ENCODE results near the gene ZNF423. TPM values are rescaled to one million over a fixed set of nuclear protein-coding genes. Genes with fewer than 3 reads are reported as not detected.

Gene ZNF423
- total RNA-seq, 1 experiment from 2014 or later, result 0.20 TPM

DNA sequence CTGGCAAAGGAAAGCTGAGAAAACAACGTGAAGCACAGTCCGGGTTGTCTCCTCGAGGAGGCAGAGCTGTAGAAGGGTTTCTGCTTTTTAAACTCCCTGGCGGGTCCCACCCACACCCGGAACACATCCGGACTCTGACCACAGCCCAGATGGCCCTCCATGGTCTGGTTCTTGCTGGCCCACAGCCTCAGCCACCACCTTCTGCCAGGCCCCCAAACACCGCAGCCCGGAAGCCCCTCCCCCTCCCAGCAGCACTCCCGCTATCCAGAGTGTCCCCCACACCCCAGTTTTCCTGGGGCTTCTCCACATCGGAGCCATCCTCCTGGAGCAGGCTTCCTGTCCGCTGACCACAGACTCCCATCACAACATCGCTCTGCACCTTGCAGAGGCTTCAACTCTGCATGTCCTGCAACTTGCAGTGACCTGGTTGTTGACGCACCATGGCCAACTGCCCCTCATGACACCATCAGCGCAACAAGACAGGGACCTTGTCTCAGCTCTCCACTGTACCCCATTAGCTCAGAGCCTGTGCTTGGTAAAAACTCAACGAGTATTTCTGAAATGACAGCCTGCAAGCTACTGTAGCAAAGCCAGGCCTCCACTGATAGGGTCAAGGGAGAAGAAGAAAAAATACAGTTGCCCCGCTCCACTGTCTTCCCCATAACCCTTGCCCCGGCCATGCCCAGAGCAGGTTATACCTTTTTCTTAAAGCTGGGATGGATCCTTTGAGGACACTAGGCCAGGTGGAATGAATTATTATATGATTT, 352.5 kb downstream of the ZNF423 start:
- Histone ChIP-seq H3K9me3 (no peaks in the 10 kb centered on the region), H3K27me3 (replicated peaks; ENCODE audit: control insufficient read depth, insufficient read depth, low read length) (no peaks in the 10 kb centered on the region), H3K4me1 (no peaks in the 10 kb centered on the region), H3K36me3 (ENCODE audit: control insufficient read depth, insufficient read depth, low read length) (no peaks in the 10 kb centered on the region), H3K4me3 (ENCODE audit: low read depth, low read length) (no peak overlapping the region)
- peaks cover 17% of the 10 kb centered on the region for H3K27me3 Mint-ChIP-seq (ENCODE audit: insufficient read depth, unreplicated experiment)
- H3K4me1 Mint-ChIP-seq (ENCODE audit: low read depth, unreplicated experiment), result no peaks in the 10 kb centered on the region
- no peak overlapping the region for H3K4me3 Mint-ChIP-seq (ENCODE audit: unreplicated experiment)
- no TSS peak for BruUV-seq (replicated peaks)
- TF ChIP-seq, protein P1, sequence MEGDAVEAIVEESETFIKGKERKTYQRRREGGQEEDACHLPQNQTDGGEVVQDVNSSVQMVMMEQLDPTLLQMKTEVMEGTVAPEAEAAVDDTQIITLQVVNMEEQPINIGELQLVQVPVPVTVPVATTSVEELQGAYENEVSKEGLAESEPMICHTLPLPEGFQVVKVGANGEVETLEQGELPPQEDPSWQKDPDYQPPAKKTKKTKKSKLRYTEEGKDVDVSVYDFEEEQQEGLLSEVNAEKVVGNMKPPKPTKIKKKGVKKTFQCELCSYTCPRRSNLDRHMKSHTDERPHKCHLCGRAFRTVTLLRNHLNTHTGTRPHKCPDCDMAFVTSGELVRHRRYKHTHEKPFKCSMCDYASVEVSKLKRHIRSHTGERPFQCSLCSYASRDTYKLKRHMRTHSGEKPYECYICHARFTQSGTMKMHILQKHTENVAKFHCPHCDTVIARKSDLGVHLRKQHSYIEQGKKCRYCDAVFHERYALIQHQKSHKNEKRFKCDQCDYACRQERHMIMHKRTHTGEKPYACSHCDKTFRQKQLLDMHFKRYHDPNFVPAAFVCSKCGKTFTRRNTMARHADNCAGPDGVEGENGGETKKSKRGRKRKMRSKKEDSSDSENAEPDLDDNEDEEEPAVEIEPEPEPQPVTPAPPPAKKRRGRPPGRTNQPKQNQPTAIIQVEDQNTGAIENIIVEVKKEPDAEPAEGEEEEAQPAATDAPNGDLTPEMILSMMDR (IDR thresholded peaks at IDR 0.05; ENCODE audit: insufficient read depth in 1 of 2, low read depth in 1 of 2, low read length in 1 of 2, severe bottlenecking in 1 of 2, unreplicated experiment in 1 of 2), result no peak
- H3K36me3 Mint-ChIP-seq (ENCODE audit: insufficient read depth, unreplicated experiment), result no peaks in the 10 kb centered on the region
- POLR2A ChIA-PET, result no interaction called here
- peak in 1 of 2 experiments; percentile 28 for DNase-seq
- H3K9me3 Mint-ChIP-seq (ENCODE audit: unreplicated experiment), result no peaks in the 10 kb centered on the region
- intact Hi-C loops (cut with micrococcal nuclease; ENCODE audit: unreplicated experiment), result no loop called here
- no peak overlapping the region for H3K27ac Mint-ChIP-seq (ENCODE audit: unreplicated experiment)
- CTCF ChIA-PET, result no interaction called here

- H3K4me3 Mint-ChIP-seq (ENCODE audit: unreplicated experiment), result no peak overlapping the region
- H3K4me3 ChIP-seq (ENCODE audit: low read depth, low read length), result no peak overlapping the region
- ChIA-PET CTCF (no interaction called here), POLR2A (no interaction called here)
- BruUV-seq (replicated peaks), result no TSS peak
- no peaks in the 10 kb centered on the region for H3K36me3 Mint-ChIP-seq (ENCODE audit: insufficient read depth, unreplicated experiment)
- TF ChIP-seq, protein P1 (IDR thresholded peaks at IDR 0.05; ENCODE audit: insufficient read depth in 1 of 2, low read depth in 1 of 2, low read length in 1 of 2, severe bottlenecking in 1 of 2, unreplicated experiment in 1 of 2), result no peak
- no peaks in the 10 kb centered on the region for H3K9me3 ChIP-seq
- H3K27ac Mint-ChIP-seq (ENCODE audit: unreplicated experiment), result no peak overlapping the region
- DNase-seq, result peak in 1 of 2 experiments; percentile 27
- no peaks in the 10 kb centered on the region for H3K9me3 Mint-ChIP-seq (ENCODE audit: unreplicated experiment)
- H3K4me1 Mint-ChIP-seq (ENCODE audit: low read depth, unreplicated experiment), result no peaks in the 10 kb centered on the region
- H3K4me1 ChIP-seq, result no peaks in the 10 kb centered on the region
- H3K27me3 ChIP-seq (replicated peaks; ENCODE audit: control insufficient read depth, insufficient read depth, low read length), result 0 out of 2 replicates have a peak, but pooled peaks cover 2% of the 10 kb centered on the region
- H3K36me3 ChIP-seq (ENCODE audit: control insufficient read depth, insufficient read depth, low read length), result no peaks in the 10 kb centered on the region
- H3K27me3 Mint-ChIP-seq (ENCODE audit: insufficient read depth, unreplicated experiment), result peaks cover 14% of the 10 kb centered on the region
- intact Hi-C loops (cut with micrococcal nuclease; ENCODE audit: unreplicated experiment), result no loop called here
These were observed 353.6 kb downstream of the ZNF423 start for GRCh38 chr16:49502136-49502881.

- Histone ChIP-seq H3K27me3 (replicated peaks; ENCODE audit: control insufficient read depth, insufficient read depth, low read length) (peaks cover 3% of the 10 kb centered on the region; the same call in 1 of the 2 replicates), H3K9me3 (no peaks in the 10 kb centered on the region), H3K4me1 (no peaks in the 10 kb centered on the region), H3K4me3 (ENCODE audit: low read depth, low read length) (no peak overlapping the region), H3K36me3 (ENCODE audit: control insufficient read depth, insufficient read depth, low read length) (no peaks in the 10 kb centered on the region)
- intact Hi-C loops (cut with micrococcal nuclease; ENCODE audit: unreplicated experiment), result no loop called here
- H3K27me3 Mint-ChIP-seq (ENCODE audit: insufficient read depth, unreplicated experiment), result peaks cover 6% of the 10 kb centered on the region
- H3K36me3 Mint-ChIP-seq (ENCODE audit: insufficient read depth, unreplicated experiment), result no peaks in the 10 kb centered on the region
- ChIA-PET CTCF (no interaction called here), POLR2A (no interaction called here)
- no peak for DNase-seq
- BruUV-seq (replicated peaks), result no TSS peak
- H3K9me3 Mint-ChIP-seq (ENCODE audit: unreplicated experiment), result no peaks in the 10 kb centered on the region
- no peaks in the 10 kb centered on the region for H3K4me1 Mint-ChIP-seq (ENCODE audit: low read depth, unreplicated experiment)
- no peak overlapping the region for H3K4me3 Mint-ChIP-seq (ENCODE audit: unreplicated experiment)
- H3K27ac Mint-ChIP-seq (ENCODE audit: unreplicated experiment), result no peak overlapping the region
- TF ChIP-seq, protein P1 (IDR thresholded peaks at IDR 0.05; ENCODE audit: insufficient read depth in 1 of 2, low read depth in 1 of 2, low read length in 1 of 2, severe bottlenecking in 1 of 2, unreplicated experiment in 1 of 2), result no peak
These were observed 355.9 kb downstream of the ZNF423 start for GRCh38 chr16:49499869-49500610.
